NCI-H2196 treated with DMSO at 0.1 percent for 48 hours (cell line): ENCODE results near the gene PKHD1.
"Not testable (repeated sequence)": the region's sequence is repeated elsewhere in the genome, so short reads cannot be mapped to it uniquely, and the experiment has no call there.

Experiments
- DNase-seq: peaks from one replicate; lab custom pipeline; 2025; ENCODE audit not compliant: unreplicated experiment; lab: John Stamatoyannopoulos, UW

The PKHD1 gene

DNA sequence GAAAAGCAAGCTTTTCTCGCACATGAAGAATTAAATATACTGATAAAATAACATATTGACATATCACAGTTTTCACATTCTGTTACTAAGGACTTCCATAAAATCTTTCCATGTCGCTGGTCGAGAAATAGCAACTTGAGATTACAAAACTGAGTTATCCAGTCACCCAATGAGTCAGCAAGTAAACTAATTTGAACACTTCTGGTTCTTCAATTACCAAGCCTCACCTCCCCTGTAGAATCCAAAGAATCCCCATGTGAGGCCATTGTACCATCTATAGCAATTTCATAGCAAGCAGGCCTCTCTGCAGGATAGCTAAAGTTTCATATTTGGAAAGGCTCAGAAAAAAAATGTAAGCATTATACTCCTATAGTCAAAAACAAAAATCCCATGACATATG is 87.3 kb downstream of the PKHD1 start:
- DNase-seq = no peak

DNA sequence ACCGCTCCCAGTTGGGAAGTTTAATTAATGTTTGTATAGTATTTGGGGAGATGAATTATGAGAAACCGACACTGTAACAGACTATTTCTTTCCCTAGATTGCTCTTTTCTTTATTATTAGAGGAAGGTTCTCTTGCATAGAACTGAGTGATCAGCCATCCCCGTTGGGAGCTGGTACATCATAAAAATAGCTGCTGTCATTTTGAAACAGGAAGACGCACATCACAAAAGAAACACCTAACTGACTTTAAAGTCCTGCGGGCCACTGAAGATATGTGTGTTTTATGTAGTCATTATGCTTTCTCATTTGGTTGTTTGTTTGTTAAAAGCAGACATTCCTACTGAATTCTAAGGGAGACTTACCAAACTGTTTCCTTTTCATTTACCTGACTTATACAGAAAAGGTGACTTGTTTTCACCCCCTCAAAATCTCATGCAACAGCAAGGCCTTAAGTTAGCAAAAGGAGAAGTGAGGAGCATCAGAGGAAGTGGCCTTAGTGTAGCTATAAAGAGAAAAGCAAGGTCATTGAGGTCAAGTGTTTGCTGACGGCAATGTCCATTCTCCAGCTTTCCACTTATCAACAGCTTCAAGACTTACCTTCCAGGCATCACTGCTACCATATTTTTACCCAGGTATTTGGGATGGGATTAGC is 91.0 kb downstream of the PKHD1 start:
- no peak for DNase-seq

DNA sequence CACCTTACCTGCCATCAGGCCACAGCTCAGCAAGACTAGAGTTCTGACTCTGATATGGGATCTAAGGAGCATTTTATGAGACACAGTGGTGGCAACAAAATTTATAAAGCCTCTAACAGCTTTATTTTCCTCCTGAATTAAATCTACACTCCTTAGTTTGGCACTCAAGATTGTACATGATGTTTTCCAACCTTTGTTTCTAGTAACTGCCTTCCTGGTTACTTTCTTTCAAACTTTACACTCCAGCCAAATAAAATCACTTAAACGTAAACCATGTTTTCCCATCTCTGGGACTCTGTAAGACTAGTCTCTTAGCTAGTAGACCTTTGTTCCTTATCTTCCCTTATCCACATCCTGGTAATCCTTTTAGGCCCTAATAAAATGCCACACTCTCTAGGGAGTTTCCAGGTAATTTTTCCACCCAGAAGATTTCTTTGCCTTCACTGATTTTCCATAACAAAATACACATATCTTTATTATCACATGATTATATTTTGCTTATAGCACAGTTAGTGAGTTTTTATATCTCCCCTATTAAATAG is 92.1 kb downstream of the PKHD1 start:
- no peak for DNase-seq

DNA sequence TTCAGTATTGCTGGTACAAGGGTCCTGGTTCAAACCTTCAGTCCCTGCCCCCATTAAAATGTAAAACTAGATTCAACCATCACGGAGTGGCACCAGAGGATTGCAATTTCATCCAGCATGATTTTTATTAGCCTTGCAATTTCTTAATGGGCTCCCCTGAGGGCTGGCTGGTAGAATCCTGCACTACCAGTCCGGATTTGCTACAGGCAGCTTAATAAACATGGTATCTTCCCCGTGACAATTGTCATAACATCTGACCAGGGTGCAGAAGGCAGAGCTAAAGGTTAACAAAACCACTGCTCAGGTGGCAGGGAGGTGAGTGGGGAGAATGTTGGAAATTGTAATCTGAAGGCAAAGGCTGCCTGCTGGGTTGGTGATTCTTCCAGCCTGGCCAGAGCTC is 94.5 kb downstream of the PKHD1 start:
- DNase-seq = no peak

DNA sequence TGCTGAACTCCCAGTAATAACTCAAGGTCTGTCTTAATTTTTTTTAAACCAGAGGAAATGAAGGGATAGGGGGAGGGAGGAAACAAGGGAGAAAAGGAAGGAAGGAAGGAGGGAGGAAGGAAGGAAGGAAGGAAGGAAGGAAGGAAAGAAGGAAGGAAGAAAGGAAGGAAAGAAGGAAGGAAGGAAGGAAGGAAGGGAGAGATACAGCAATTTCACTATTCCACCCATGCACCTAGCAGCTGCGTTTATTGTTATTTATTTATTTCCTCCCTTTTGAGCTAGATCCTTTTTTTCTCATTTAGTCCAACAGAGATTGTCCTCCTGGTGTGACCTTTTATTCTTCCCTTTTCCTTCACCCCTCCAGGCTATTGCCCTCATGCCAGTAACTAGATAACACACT is 97.6 kb downstream of the PKHD1 start:
- no peak for DNase-seq

DNA sequence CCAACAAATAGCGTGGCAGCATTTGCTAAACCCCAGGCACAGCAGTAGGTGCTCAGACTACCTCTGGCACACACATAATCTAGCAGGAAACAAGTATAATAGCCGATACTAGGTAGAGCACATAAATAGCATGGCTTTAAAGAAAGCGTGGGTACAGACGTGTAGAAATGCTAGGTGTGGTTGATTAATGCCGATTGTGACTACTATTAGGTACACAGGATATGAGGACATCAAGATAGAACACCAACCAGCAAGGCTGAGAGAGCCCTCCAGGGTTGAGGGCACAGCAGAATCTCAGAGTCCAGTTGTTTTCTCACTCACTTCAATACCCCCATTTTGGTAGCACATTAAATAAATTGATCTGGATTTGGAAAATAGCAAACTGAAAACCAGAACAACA is 100.5 kb downstream of the PKHD1 start:
- DNase-seq = no peak

DNA sequence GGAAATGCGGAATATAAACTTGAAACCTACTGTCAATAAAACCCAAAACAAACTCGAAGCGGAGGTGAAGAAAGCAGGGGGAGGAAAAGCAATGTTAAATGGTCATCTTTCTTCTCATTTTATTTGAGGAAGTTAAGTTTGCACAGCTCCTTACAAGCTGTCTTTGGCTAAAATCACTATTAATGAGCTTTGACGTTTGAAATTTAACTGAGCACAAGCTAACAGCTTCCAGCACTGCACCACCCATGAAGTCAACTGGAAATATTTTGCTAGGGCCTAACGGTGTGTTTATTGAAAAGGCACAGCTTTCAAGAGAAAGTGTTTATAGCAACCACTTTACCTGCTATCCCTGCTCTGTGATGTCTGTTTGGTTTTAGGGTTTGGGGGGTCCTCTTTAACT is 103.8 kb downstream of the PKHD1 start:
- DNase-seq = no peak

DNA sequence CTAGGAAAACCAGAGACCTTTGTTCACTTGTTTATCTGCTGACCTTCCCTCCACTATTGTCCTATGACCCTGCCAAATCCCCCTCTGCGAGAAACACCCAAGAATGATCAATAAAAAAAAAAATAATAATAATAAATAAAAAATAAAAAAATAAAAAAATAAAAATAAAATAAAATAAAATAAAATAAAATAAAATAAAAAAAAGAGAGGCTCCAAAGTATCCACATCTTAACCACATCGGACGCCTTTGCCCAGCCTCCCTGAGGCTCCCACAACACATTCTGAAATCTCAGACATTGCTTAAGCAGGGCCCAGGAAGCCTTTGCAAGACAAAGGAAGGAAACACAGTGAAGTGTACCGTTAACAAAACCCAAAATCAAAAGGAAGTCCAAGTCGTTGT is 104.7 kb downstream of the PKHD1 start:
- not testable (repeated sequence) for DNase-seq

DNA sequence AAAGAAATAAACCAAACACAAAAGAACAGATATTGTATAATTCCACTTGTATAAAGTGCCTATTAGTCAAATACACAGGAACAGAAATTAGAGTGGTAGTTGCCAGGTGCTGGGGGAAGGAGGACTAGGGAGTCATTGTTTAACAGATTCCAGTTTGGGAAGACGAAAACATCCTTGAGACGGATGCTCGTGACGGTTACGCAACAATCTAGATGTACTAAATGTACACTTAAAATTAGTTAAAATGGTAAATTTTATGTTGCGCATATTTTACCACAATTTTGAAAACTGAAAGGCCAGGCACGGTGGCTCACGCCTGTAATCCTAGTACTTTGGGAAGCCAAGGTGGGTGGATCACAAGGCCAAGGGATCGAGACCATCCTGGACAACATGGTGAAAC is 111.0 kb downstream of the PKHD1 start:
- DNase-seq = no peak

DNA sequence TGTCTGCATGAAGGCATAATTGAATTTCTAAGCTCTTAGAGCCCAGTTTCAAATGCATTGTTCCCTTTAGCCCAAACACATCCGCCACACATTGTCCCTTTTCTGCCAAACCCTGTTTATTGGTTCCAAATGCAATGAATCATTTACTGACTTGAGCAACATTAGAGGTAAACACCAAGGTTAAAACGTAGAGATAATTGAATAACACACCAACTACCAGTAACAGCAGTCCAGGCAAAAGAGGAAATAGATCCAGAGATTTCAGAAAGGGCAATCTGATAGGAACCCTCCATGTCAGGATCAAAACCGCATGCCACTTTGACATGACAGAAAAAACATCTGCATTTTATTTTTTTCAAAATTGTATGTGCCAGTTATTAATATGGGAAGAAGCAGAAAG is 114.8 kb downstream of the PKHD1 start:
- DNase-seq = no peak

DNA sequence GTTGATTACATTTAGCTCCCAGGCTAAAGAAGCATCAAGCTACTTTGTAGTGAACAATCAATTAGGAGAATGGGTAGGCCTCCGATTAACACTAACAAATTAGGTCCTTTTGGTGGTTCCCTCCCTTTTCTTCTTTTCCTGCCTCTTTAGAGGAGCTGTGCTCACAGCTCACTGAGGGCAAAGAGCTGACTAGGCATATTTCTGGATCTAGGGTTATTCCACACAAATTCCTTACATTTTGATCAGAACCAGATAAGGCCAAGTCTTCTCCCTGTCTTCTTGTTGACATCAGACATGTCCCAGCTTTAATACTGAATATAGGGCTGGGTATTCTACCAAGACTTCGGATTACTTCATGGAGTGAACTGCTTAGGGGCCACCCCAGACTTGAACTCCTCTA is 119.1 kb downstream of the PKHD1 start:
- no peak for DNase-seq

DNA sequence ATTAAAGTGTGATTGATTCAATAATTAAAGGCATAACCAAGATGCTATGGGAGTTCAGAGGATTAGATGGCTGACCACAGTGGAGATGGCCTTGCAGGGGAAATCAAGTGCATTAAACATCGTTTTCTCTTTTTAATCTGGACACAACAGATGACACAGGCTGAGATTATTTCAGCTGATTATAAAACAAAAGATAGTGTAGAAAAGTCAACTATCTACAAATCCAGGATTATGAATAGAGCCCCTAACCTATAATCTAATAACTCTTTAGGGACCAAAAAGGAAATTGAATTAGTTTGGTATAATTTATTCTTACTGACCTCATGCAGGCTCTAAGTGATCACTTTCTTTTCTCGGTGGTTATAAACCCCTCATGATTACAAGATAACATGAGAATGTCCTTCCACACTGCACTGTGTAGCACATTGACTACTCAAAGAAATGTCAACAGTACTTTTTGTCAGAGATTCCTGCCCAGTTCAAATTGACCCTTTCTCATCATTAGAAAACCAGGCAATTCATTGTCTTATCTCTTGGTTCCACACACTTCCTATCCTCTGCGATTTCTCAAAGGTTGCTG is 122.1 kb downstream of the PKHD1 start:
- no peak for DNase-seq

DNA sequence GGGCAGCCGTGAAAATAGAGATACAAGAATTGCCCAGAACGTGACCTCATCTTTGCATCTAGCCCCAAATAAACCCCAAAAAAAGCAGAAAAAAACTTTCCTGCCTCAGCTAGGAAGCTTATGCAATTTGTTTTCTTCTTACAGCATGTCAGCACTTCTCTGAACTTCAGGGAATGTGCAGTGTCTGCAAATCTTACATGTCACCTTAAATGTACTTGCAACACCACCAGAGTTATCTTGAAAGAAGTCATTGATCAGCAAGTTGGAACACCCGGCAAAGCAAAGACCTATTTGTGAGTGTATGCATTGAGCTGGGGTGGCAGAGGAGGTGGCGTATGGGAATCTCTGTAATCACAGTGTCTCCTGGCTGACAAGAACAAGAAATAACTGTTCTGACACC is 123.4 kb downstream of the PKHD1 start:
- DNase-seq = no peak

DNA sequence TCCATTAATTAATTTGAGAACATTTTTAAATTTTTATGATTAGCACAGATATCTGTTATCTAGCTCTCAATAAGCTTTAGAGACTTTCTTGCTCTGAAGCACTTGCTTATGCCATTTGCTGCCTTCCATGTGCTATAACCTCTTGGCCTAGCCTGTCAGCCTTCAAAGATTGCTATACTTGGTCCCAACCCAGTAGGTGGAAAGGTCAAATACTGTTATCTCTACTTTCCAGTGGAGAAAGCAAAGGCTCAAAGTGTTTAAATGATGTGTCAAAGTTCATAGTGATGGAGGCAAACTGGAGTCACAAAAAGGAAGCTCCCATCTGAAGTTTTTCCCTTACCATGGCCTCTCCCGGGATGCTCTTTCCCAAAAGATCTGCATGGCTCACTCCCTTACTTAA is 125.1 kb downstream of the PKHD1 start:
- no peak for DNase-seq

DNA sequence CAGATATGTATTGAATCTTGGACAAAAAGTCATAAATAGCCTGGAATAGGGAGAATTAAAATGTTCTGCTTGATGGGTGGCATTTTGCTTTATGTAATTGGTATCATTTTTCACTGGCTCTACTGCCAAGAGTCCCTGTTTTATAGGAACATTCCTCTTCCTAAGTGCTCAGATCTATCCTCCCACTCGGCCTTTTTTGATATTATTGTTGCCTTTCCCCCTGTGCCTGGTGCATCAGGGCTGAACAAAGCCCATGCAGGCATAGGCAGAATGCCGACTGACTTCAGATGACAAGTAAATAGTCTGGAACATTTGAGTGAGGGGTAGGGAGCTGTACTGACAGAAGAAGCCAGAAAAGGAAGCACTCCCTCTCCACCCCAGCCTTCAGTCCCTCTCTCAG is 127.0 kb downstream of the PKHD1 start:
- no peak for DNase-seq

DNA sequence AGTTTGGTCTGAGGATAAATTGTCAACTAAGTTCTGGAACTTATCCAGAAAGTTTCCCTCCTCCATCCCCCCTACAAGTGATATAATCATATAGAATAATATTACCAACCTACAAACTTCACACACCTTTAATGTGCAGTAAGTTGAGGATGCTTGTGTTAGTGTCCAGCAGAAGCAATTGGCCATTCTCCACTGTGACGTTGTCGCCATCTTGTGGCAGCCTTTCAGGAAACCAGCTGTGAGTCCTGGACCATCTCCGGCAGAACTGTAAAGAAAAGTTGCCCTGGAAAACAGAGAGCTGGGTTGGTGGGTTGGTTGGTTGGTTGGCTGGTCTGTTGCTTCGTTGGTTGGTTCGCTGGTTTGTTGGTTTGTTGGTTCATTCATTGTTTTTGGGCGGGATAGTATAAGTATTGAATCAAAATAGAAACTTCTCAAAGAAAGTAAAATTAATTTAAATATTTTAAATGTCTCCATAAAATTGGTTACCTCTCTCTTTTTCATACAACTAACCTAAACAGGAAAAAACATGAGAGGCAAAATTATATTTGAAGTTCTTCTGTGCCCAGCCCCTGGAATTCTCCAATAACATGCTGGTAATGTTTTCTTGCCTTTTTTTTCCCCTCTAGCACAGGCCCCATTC is 127.5 kb downstream of the PKHD1 start:
- peak; percentile 17 for DNase-seq

DNA sequence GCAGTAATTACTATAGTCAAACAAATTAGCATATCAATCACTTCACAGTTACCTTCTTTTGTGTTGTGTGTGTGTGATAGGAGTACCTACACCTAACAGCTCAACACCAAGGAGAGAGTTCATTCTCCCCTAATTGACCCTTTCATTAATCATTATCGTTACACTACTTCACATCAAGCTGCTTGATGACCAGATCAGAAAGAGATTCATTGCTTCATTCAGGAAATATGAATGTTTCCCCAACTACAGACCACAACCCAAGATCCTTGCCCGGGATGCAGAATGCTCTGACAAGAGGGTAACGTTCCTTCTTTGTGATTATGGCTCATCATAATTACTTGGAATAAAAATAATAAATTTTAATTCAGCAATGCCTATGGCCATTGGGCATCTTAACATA is 132.7 kb downstream of the PKHD1 start:
- DNase-seq = no peak

DNA sequence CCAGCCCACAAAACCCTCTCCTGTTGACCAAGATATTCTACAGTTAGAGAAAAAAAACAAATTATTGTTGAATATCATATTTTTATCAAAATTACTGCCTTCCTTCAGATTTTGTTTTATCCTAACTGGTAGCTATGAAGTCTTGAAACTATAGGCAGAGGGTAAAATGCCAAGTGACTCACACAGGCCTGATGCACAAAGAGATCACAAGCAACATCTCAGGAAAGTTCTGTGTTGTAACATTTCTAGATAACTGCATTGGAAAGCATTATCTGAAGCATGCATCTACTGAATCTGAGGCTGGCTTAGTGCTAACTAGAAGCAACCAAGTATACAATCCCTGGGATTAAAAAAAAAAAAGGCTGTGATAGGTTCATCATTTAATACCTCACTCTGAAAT is 134.2 kb downstream of the PKHD1 start:
- DNase-seq = no peak

DNA sequence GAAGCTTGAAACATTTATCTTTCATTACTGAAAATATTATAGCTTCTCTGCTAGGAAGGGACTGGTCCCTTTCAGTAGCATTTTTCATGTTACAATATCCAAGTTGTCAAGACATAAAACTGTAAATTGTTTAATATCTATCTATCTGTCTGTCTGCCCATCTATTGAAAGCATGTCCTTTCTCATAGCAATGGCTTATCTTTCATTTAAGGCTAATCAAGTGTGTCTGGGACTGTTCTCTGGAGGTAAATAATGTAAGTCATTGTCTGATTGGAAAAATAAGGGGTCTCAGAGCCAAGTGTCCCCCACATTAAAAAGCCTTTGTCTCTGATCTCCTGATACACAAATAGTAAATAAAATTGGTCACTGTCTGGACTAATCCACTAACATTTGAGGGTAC is 135.5 kb downstream of the PKHD1 start:
- DNase-seq = no peak

DNA sequence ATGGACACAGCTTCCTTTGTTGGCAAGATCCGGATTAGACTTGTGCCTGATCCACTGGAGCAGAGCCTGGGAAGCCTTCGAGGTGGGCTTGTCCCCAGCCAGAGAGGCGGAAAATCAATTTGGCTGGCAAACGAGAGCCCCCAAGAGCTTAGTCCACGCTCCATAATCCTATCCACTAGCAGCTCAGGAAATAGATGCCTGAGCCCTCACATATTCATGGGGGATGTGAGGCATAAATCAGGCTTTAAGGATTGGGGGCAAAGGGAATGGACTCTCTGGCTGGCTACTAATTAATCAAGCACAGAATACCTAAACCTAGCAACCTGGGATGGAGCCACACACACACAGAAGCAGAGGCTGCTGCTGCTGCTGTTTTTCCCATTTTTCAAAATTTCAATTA is 137.9 kb downstream of the PKHD1 start:
- no peak for DNase-seq

DNA sequence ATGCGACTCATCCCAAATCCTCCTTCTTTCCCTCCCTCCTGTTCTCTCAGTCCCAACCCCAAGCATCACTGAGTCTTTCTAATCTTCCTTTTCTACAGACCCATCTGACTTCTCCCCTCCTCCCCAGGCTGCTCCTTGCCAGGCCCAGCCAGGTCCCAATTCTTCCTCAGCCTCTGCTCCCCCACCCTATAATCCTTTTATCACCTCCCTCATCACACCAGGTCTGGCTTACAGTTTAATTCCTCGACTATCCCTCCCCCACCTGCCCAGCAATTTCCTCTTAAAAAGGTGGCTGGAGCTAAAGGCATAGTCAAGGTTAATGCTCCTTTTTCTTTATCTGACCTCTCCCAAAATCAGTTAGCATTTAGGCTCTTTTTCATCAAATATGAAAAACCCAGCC is 147.7 kb downstream of the PKHD1 start:
- not testable (repeated sequence) for DNase-seq

DNA sequence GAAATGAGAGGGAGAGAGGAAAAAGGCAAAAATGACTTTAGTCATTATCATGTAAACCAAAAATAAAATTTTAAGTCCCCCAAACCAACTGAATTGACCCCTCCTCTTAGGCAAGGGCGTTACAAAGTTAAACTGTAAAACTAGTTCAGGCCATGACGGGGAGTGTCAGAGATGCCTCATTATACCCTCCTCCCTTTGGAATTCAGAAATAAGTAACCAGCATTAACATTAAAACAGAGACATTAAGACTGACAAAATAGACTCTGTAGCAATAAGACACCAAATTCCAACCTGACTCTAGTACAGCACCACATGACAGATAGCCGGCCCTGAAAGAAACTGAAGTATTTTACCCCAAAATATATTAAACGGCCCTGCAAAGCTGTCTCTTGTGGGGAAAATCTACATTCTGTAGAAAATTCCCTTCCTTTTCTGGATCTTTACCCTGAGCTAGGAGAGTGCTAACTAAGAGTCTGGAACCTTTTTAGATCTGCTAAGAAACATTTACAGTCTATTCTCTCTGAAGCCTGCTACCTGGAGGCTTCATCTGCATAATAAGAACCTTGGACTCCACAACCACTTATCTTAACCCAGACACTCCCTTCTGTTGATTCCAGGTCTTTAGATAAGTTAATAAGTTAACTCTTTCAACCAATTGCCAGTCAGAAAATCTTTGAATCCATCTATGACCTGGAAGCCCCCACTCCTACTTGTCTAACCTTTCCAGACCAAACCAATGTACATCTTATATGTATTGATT is 150.7 kb downstream of the PKHD1 start:
- DNase-seq = no peak
